NCI-H69 (cell line): ENCODE measurements around the gene ANKRD37.
"Not testable (repeated sequence)": the region's sequence is repeated elsewhere in the genome, so short reads cannot be mapped to it uniquely, and the experiment has no call there.

Experiments
- DNase-seq: peaks from one replicate; lab custom pipeline; 2025; lab: John Stamatoyannopoulos, UW

Gene ANKRD37, protein sequence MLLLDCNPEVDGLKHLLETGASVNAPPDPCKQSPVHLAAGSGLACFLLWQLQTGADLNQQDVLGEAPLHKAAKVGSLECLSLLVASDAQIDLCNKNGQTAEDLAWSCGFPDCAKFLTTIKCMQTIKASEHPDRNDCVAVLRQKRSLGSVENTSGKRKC

DNA sequence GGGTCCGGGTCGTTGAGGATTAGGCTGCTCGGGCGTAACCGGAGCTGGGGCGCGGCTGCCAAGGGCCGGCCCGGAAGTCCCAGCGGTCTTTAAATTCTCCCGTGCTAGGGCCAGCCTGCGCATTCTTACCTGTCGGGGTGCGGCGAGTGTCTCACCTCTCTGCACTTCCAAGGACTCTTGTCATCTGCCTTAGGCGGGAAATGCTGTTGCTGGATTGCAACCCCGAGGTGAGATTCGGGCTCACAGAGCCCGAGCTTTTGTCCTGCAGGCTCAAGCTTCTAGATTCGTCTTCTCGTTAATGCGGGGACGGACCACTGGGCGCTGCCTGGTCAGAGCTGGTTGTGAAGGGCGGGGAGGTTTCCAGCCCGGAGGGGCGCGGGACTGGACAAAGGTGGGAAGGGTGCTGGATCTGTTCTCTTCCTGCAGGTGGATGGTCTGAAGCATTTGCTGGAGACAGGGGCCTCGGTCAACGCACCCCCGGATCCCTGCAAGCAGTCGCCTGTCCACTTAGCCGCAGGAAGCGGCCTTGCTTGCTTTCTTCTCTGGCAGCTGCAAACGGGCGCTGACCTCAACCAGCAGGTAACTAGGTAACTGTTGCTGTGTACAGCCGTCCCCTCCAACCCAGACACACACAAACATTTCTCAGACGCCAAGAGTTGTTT, at the start of gene ANKRD37:
Gene ANKRD37 (plus strand): TSS at position 118 of the 662 bp plus-strand sequence. CDS start 83 bp downstream, at position 201.
- DNase-seq, result peak; percentile 55

DNA sequence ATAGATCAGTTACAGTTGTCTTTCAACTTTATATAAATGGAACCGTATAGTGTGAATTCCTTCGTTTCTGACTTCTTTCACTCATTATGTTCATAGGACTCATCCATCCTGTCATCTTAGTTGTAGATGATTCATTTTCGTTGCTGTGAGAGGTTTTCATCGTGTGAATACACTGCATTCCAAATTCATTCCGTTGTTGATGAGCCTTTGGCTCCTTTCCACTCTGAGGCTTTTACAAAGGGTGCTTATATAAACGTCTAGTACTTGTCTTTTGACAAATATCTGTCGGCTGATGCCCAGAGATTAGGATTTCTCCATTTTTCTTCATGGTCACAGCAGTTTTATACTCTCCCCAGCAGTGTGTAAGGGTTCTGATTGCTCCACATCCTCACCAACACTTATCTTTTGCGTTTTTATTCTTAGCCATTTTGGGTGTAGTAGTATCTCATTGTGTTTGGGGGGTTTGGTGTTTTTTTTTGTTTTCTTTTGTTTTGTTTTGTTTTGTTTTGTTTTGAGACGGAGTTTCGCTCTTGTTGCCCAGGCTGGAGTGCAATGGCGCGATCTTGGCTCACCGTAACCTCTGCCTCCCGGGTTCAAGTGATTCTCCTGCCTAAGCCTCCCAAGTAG, 49.6 kb upstream of the ANKRD37 start:
- DNase-seq, result no peak

- DNase-seq, result no peak
Observed at GRCh38 chr4:185351691-185352090, 45.0 kb upstream of the ANKRD37 start.

- DNase-seq, result no peak
Observed at GRCh38 chr4:185352202-185352601, 44.4 kb upstream of the ANKRD37 start.

- DNase-seq, result no peak
Observed at GRCh38 chr4:185352741-185353140, 43.9 kb upstream of the ANKRD37 start.

GRCh38 chr4:185357211-185357610, 39.4 kb upstream of the ANKRD37 start:
- DNase-seq, result no peak

DNA sequence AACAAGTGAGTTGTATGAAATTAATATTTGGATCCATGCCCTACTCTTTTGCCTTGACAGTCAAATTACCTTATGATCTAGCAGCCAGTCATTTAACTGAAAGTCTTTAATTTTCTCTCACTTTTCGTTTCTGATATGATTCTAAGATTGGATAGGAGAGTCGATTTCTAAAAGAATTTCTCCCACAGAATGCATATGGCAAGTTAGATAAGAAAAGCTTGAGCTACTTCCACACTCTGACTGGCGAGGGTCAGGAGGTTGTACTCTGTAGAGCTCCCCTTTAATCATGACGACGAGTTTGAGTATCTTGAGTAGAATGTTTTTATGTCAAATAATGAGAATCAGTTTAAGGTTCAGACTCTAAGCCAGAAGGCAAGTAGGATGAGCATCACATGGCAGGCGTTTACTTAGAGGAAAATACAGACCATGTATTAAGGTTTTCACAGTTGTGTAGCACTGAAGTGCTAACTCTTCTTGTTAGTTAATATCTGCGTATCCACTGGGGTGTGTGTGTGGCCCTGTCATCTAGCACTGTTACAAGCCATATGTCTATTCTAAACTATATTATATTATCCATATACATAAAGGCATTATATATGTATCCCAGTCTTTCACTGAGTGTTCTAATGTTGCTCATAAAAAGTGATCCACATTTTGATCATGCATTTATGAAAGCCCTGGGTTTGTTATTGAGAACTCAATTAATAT, 38.8 kb upstream of the ANKRD37 start:
- no peak for DNase-seq

- no peak for DNase-seq
Observed at GRCh38 chr4:185358514-185358913, 38.1 kb upstream of the ANKRD37 start.

GRCh38 chr4:185358959-185359358, 37.7 kb upstream of the ANKRD37 start:
- DNase-seq, result no peak

- no peak for DNase-seq
Observed at GRCh38 chr4:185359767-185360446, 36.7 kb upstream of the ANKRD37 start.

DNA sequence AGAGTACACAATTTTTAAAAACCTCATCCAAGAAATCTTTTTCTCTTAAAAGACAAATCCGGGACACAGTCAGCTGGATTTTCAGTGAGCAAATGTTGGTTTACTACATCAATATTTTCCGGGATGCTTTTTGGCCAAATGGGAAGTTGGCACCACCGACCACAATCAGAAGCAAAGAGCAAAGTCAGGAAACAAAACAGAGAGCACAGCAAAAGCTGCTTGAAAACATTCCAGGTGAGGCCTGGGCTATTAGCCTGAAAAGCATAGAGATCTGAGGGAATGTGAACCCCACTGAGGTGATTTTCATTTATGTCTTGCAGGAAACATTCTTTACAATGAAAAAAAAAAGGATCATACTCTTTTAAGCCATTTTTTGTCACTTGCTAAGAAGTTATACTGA, 34.8 kb upstream of the ANKRD37 start:
- DNase-seq, result no peak

DNA sequence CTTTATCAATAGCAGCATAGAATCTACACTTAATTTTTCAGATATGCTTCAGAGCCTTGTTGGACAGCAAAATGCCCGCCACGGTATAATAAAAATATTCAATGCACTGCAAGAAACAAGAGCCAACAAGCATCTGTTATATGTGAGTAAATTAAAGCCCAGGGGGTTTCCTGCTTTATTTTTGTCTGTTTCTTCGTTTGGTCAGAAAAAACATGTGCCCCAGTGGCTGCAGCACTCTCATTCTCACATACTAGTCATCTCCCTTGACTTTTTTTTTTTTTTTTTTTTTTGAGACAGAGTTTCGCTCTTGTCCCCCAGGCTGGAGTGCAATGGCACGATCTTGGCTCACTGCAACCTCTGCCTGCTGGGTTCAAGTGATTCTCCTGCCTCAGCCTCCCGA, 34.1 kb upstream of the ANKRD37 start:
- not testable (repeated sequence) for DNase-seq

DNA sequence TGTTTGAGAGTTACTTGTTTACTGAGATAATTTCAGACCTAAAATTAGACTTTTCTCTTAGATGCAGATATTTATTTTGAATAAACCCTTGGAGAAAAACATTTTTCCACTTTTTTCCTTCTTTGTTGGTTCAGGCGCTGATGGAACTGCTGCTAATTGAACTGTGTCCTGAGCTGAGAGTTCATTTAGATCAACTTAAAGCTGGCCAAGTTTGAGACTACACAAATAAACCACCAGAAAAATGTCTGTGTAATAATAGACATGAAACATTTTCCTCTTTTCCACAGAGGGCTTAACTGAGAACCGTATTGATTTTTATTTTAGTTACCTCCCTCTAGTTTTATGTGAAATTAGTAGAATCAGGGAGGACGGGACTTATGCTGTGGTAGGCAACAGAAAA, 33.4 kb upstream of the ANKRD37 start:
- no peak for DNase-seq

DNA sequence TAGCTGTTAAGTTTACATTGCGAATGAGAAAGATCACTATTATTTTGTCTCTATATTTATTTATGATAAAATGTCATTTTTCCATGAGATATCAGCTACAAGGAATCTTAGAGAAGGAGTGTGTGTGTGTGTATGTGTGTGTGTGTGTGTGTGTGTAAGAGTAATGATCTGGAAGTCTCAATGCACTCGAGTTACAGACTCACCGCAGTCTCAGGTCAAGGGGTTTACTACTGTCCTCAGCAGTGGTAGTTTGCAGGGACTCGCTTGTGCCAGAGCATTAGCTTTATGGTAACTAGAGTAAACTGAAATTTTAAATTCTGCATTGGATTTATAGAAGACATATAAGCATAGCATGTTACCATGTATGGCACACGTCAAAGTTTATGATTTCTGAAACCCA, 31.8 kb upstream of the ANKRD37 start:
- no peak for DNase-seq

- no peak for DNase-seq
Observed at GRCh38 chr4:185369731-185370130, 26.9 kb upstream of the ANKRD37 start.

GRCh38 chr4:185370268-185370949, 26.2 kb upstream of the ANKRD37 start:
- DNase-seq, result no peak

DNA sequence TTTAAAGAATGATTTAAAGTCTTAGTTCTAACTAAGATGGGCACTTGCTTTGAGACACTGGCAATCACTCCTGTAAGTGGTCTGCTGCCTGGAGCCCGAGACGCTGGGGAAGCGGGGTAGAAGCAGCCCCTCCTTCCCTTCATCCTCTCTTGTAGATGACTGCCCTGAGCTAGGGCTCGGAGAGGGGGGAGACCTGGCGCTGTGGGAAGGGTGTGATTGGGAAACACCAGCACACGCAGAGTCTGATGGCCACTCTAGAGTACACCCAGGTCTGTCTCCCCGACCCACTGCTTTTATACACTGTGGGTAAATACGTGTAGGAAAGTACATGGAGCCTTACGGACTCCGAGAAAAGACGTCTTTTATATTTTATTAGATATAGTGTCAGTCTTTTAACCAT, 24.9 kb upstream of the ANKRD37 start:
- no peak for DNase-seq

- no peak for DNase-seq
Observed at GRCh38 chr4:185374027-185374426, 22.6 kb upstream of the ANKRD37 start.

GRCh38 chr4:185374573-185374972, 22.1 kb upstream of the ANKRD37 start:
- no peak for DNase-seq

GRCh38 chr4:185378264-185378663, 18.4 kb upstream of the ANKRD37 start:
- DNase-seq, result no peak
